Astrocyte of the hippocampus (primary cell): ENCODE data around the gene AR.
A peak's percentile ranks its signal among the peaks of the same experiment; 100 is the strongest.

ENCODE experiments used
- DNase-seq: peaks from one replicate; pipeline ENCODE4 v3.0.0; 2011; ENCODE audit warnings: low read depth, low spot score

AR gene

GRCh38 chrX:67543818-67544217, at the start of gene AR:
Gene AR (plus strand): TSS chrX:67544021. CDS start chrX:67545147, 1,126 bp downstream.
- DNase-seq: peak; percentile 71

DNA sequence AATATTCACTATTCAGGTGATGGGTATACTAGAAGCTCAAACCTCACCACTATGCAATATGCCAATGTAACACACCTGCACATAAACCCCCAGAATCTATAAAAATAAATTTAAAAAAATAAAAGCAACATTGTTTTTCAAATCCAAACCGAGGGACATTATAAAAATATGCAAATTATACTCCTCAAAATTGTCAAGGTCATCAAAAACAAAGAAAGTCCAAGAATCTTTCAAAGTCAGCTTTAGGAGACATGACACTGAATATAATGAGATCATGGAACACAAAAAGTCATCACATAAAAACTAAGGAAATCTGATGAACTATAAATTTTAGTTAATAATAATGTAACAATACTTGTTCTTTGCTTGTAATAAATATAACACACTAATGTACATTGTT, 43.2 kb upstream of the AR start:
- no peak for DNase-seq

DNA sequence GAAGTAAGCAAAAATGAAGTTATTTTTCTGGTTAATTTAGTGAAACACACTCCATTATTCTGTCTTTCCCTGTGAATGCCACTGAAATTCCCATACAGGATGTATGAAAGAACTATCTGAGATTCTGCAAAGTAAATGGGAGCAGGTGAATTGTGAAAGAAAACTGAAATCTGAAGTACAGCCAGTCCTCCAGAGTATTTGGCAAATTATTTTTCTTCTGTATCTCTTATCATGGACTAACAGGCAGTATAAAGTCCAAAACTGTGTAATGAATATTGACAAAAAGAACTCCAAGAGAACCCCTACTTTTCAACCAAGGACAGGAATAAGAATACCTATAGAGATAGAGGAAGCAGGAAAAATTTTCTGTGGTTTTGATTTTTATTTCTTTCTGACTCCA, 40.8 kb upstream of the AR start:
- no peak for DNase-seq

- no peak for DNase-seq
Measured at GRCh38 chrX:67503453-67503852, 40.4 kb upstream of the AR start.

DNA sequence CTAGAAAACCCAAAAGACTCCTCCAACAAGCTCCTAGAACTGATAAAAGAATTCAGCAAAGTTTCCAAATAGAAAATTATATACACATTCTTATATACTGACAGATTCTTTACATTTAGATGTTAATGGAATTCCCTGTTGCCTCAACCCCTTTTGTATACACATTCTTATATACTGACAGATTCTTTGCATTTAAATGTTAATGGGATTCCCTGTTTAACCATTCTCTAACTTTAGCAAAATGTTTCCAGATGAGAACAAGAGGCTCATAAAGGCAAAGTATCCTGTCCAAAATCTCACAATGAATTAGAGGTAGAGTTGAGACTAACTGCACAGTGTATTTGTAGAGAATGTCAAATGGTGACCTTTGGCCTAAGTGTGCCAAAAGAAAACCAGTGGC, 23.1 kb upstream of the AR start:
- DNase-seq: no peak

DNA sequence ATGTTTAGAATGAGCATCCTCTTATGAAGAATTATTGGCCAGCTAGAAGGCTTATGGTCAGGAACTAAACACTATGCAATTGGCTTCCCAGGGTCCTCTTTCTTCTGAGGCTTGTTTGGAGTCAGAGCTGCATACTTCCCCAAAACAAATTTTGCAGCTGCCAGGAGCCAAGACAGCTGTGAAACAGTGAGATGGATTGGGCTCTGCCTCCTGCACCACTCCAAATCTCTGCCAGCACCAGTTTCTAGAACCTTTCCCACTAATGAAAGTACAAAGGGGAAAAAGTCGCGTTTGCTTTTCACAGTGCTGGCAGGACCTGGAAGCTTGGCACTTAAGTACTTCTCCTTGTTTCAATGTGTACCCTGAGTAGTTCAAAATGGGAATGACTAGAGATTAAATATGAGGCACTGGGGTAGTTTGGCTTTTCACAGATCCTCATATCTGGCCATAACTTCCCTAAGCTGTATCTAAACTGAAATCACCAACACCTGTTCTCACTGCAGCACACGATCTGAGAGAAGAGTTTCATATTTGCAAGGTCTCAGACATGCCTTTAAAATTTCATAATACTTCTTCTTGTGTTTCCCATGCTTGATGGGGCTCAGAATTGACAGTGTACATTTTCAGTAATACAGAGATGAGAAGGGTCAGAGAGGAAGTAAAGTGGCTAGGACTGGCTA, 20.7 kb upstream of the AR start:
- DNase-seq: no peak

DNA sequence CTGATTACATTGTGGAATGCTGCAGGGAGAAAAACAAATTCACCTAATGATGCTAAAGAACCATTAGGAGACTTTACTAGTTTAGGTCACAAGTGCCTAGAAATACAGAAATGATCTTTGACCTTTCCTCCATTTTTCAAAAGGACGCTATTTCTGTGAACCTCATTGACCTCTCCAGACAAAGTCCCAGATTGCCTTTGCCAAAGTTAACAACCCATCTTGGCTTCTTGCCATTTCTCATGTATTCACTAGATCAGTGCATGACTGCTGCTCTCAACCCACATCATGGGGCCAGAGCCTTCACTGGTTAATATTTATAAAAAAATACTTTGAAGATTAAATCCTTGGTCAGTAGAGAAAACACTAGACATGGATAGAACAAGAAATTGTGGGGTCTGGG, 19.9 kb upstream of the AR start:
- no peak for DNase-seq

GRCh38 chrX:67524428-67524827, 19.4 kb upstream of the AR start:
- DNase-seq: no peak

- DNase-seq: no peak
Measured at GRCh38 chrX:67524950-67525691, 18.7 kb upstream of the AR start.

DNA sequence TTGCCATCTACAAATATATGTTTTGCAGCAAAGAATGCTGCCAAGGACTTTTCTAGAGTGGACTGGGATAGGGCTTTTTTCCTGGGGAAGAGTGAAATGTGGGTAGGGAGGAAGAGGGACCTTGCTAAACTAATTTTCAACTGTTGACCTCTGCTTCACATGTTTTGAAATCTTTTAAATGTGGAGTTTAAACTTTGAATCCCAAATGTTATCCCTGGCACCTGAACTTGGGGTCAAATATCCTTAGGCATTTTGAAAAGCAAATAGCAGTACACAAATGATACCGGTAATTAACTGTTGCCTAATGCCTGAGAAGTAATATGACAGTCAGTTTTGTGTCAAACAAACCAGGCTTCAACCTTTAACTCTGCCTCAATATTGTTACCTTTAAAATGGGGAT, 7.3 kb upstream of the AR start:
- no peak for DNase-seq

GRCh38 chrX:67538383-67538782, 5.4 kb upstream of the AR start:
- no peak for DNase-seq

GRCh38 chrX:67544281-67545035, 637 bp downstream of the AR start:
- DNase-seq: peak; percentile 40

GRCh38 chrX:67545036-67545821, 1.4 kb downstream of the AR start:
- peak; percentile 44 for DNase-seq

DNA sequence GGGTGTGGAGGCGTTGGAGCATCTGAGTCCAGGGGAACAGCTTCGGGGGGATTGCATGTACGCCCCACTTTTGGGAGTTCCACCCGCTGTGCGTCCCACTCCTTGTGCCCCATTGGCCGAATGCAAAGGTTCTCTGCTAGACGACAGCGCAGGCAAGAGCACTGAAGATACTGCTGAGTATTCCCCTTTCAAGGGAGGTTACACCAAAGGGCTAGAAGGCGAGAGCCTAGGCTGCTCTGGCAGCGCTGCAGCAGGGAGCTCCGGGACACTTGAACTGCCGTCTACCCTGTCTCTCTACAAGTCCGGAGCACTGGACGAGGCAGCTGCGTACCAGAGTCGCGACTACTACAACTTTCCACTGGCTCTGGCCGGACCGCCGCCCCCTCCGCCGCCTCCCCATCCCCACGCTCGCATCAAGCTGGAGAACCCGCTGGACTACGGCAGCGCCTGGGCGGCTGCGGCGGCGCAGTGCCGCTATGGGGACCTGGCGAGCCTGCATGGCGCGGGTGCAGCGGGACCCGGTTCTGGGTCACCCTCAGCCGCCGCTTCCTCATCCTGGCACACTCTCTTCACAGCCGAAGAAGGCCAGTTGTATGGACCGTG, 2.2 kb downstream of the AR start:
- DNase-seq: peak; percentile 56

DNA sequence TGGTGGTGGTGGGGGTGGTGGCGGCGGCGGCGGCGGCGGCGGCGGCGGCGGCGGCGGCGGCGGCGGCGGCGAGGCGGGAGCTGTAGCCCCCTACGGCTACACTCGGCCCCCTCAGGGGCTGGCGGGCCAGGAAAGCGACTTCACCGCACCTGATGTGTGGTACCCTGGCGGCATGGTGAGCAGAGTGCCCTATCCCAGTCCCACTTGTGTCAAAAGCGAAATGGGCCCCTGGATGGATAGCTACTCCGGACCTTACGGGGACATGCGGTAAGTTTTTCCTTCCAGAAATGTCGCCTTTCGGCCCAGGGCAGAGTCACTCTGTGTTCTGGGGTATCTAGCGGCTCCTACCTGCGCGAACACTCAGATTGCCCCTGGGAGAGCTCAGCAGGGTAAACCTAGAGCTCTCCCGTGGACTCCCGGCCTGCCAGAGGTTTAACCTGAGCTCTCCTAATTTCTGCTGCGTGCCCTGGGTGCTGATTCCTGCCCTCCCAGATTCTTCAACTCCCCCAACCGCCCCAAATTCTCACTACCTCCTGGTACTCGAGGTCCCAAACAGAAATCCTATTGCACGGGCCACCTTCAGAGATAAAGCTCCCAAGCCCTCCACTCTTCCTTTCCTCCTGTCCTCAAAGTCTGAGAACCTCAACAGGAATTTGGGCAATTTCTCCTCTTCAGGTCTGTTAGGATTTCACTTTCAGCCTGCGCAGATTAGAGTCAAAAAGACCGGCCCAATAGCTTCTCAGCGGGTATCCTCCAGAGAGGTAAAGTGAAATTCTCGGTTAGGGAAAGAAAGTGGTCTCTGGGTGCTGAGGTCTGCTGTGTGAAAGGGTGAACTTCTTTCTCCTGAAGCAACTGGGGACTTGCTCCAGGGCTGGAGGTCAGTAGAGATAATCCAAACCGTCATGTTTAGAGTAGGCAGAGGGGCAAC, 2.9 kb downstream of the AR start:
- DNase-seq: peak; percentile 6

DNA sequence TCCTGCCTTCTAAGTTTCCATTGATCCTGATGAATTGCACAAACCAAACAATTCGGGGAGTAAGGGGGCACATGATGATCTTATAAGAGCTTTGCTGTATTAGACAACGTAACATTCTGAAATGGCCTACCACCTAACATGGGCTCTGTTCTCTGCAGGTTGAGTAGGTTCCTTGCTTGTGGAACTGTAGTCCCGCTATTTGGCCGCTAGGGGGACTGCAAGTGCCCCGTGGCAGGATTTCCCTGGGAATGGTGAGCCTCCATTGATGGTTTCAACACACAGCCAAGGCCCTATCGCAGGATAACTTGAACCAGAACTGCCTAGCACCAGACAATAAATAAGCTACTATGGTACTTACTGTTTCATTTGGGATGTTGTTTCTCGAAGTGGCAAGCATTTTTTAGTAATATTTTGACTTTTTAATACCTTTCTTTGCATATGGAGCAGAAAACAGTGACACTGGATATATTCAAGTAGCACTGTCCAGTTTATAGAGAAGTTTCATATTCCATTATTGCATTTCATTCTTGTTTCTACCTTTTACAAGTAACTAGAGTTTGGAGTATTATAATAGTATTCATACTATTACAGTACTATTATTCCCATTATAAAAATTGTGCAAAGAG, 11.9 kb downstream of the AR start:
- DNase-seq: peak; percentile 37

DNA sequence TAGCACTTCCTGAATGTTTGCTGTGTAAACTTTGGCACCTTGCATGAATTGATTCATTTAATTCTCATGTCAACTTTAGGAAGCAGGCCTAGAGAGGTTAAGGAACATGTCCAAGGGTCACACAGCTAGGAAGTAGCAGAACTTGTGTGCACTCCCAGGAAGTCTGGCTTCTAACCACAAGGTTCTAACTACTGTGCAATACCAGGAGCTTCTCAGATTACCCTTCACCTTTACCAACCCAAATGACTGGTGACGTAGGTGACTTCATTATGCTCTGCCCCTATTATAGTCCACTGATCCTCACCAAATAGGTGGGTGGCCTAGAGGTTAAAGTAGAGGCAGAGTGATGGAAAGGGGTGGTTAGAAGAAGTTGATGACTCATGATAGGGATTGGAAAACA, 14.4 kb downstream of the AR start:
- DNase-seq: no peak

GRCh38 chrX:67563469-67564448, 19.9 kb downstream of the AR start:
- peak; percentile 26 for DNase-seq

DNA sequence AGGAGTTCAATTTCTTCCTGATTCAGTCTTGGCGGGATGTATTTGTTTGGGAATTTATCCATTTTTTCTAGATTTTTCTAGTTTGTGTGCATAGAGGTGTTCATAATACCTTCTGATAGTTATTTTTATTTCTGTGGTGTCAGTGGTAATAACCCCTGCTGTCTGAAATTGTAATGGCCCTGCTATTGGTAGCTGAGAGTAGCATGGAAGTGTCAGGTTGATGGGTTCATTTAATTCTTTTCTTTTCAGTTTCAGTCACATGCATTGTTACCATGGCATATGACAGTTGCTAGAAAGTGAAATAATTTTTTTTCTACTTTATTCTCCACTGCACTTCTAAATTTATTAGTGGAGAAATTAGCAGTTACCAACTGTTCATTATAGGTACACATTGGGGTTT, 20.7 kb downstream of the AR start:
- no peak for DNase-seq
